Sigmoid colon (tissue), 4 donors: Measurements from ENCODE around the gene WASHC3.

ENCODE experiments used
- CTCF ChIP-seq, 4 experiments: fragments of 450-650 bp in 3 of 4; fragments of 200-600 bp in 1 of 4; IDR thresholded peaks; one replicate each; pipeline ENCODE4 v1.5.1; 2016 to 2019; ENCODE audit warnings: antibody characterized with exemption in 4 of 4, mild to moderate bottlenecking in 3 of 4, moderate library complexity in 2 of 4
- POLR2A ChIP-seq, 2 donors: fragments of 450-650 bp; IDR thresholded peaks; one replicate each; pipeline ENCODE4 v1.6.1; 2016; ENCODE audit warnings: antibody characterized with exemption in 2 of 2, mild to moderate bottlenecking in 2 of 2, moderate library complexity in 2 of 2
- POLR2AphosphoS5 ChIP-seq, 4 donors: sonication (generic); formaldehyde crosslinking; IDR thresholded peaks; one replicate each; pipeline ENCODE4 v1.6.1; 2017; ENCODE audit warnings: antibody characterized with exemption in 4 of 4

DNA sequence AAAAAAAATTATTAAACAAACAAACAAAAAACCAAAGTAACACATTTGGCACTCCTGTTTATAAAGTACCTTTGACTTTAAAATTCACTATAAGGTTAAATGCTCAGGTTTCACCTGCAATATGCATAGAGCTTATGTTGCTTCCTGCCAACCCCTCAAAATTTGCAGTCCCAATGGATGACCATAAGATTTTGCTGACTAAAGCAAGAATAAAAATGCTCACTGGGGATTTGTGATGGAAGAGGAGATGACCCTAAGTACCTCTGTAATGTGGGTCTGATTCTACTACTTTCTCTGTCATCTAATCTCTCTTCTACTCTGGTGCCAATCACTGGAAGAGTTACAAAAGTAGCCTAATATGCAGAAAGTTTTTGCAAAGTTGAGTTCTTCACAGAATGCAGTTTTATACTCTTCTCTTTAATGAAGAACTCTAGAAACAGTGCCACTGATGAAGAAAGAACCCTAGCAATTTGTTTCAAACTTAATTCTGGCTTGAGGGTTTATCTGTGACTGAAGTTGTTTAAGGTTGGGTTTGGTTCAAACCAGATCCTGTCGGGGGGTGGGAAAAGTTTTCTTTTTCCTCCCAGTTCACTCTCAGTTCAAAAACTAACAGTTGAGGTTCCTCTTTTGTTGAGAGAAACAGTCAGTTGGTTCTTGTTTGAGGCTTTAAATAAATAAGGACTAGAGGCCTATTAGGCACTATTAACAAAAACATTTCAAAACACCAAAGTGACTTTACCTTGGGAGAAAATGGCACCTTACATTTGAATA, 10.9 kb downstream of the WASHC3 start:
- no peak for TF ChIP-seq CTCF (IDR thresholded peaks at IDR 0.05)
- TF ChIP-seq POLR2A (IDR thresholded peaks at IDR 0.05): no peak
- TF ChIP-seq POLR2AphosphoS5 (IDR thresholded peaks at IDR 0.05): no peak
